HEK293T (cell line): ENCODE results near the gene SFRP5.

Experiments
- CTCF ChIA-PET: fragments of 350-600 bp; formaldehyde crosslinking; extraction: SDS; loops from one replicate; lab custom pipeline; 2021; ENCODE audit warnings: antibody characterized with exemption, inconsistent platforms; lab: Yijun Ruan, JAX
- POLR2A ChIA-PET: fragments of 350-600 bp; formaldehyde crosslinking; extraction: SDS; loops from one replicate; lab custom pipeline; 2020; ENCODE audit warnings: antibody characterized with exemption, inconsistent platforms; lab: Yijun Ruan, JAX
- DNase-seq: peaks from one replicate; pipeline ENCODE4 v3.0.0; 2012; ENCODE audit warnings: mixed read lengths; ENCODE audit errors: extremely low spot score
- ARNT ChIP-seq: fragments of 450-650 bp; IDR thresholded peaks from 2 replicates; pipeline ENCODE4 v1.6.1; 2017; ENCODE audit warnings: mild to moderate bottlenecking
- BHLHE40 ChIP-seq: fragments of 450-650 bp; IDR thresholded peaks from 2 replicates; pipeline ENCODE4 v1.6.1; 2016; ENCODE audit warnings: mild to moderate bottlenecking, moderate library complexity, borderline replicate concordance
- CTBP1 ChIP-seq: fragments of 450-650 bp; IDR thresholded peaks from 2 replicates; pipeline ENCODE4 v1.6.1; 2016; ENCODE audit warnings: borderline replicate concordance
- FOXA1 ChIP-seq: fragments of 450-650 bp; IDR thresholded peaks from 2 replicates; pipeline ENCODE4 v1.6.1; 2016; ENCODE audit warnings: mild to moderate bottlenecking
- FOXK2 ChIP-seq: fragments of 450-650 bp; IDR thresholded peaks from 2 replicates; pipeline ENCODE4 v1.6.1; 2016; ENCODE audit warnings: mild to moderate bottlenecking
- FOXM1 ChIP-seq: fragments of 450-650 bp; IDR thresholded peaks from 2 replicates; pipeline ENCODE4 v1.6.1; 2017; ENCODE audit warnings: mild to moderate bottlenecking, borderline replicate concordance
- HDGF ChIP-seq: fragments of 450-650 bp; IDR thresholded peaks from 2 replicates; pipeline ENCODE4 v1.6.1; 2017; ENCODE audit warnings: antibody characterized with exemption, borderline replicate concordance
- L3MBTL2 ChIP-seq: fragments of 450-650 bp; conservative IDR thresholded peaks from 2 replicates; pipeline ENCODE4 v1.6.1; 2016; ENCODE audit warnings: mild to moderate bottlenecking
- LEF1 ChIP-seq: fragments of 450-650 bp; IDR thresholded peaks from 2 replicates; pipeline ENCODE4 v1.6.1; 2017; ENCODE audit warnings: mild to moderate bottlenecking, borderline replicate concordance
- NFRKB ChIP-seq: fragments of 450-650 bp; IDR thresholded peaks from 2 replicates; pipeline ENCODE4 v1.6.1; 2016; ENCODE audit warnings: mild to moderate bottlenecking, moderate library complexity
- PKNOX1 ChIP-seq: fragments of 450-650 bp; IDR thresholded peaks from 2 replicates; pipeline ENCODE4 v1.6.1; 2016
- SP1 ChIP-seq: fragments of 450-650 bp; IDR thresholded peaks from 2 replicates; pipeline ENCODE4 v1.6.1; 2017
- SUZ12 ChIP-seq: fragments of 450-650 bp; IDR thresholded peaks from 2 replicates; pipeline ENCODE4 v1.6.1; 2016; ENCODE audit warnings: mild to moderate bottlenecking
- TARDBP ChIP-seq: fragments of 450-650 bp; IDR thresholded peaks from 2 replicates; pipeline ENCODE4 v1.6.1; 2016
- ZNF384 ChIP-seq: fragments of 450-650 bp; IDR thresholded peaks from 2 replicates; pipeline ENCODE4 v1.6.1; 2016

Gene SFRP5

GRCh38 chr10:97780841-97781617, 9.2 kb upstream of the SFRP5 start:
- no peak for DNase-seq
- CTCF ChIA-PET = interaction anchor here (0.6 to 0.9 kb wide), 3 partner anchors 9 to 106 kb away, joined by 3 to 6 read pairs (median 3); no protein-coding TSS in a partner anchor
- TF ChIP-seq L3MBTL2 = no peak
- TF ChIP-seq FOXK2 = no peak
- TF ChIP-seq FOXA1 = no peak
- TF ChIP-seq SUZ12 = no peak
- TF ChIP-seq TARDBP = no peak
- no peak for TF ChIP-seq NFRKB
- POLR2A ChIA-PET = interaction anchor here (1.3 kb wide), 1 partner anchor 44 kb away, joined by 3 read pairs; the partner anchor contains the start of gene ZFYVE27

- CTCF ChIA-PET = no interaction called here
Measured at GRCh38 chr10:97779975-97780374, 8.2 kb upstream of the SFRP5 start.

GRCh38 chr10:97779492-97779891, 7.7 kb upstream of the SFRP5 start:
- TF ChIP-seq HDGF = no peak
- no peak for TF ChIP-seq BHLHE40
- no peak for TF ChIP-seq CTBP1
- no peak for TF ChIP-seq FOXA1
- TF ChIP-seq TARDBP = no peak
- TF ChIP-seq PKNOX1 = peak; percentile 58
- TF ChIP-seq LEF1 = no peak
- no peak for TF ChIP-seq SUZ12
- DNase-seq = no peak
- CTCF ChIA-PET = interaction anchor here (1.1 kb wide), 1 partner anchor 12 kb away, joined by 4 read pairs; no protein-coding TSS in a partner anchor
- POLR2A ChIA-PET = no interaction called here

More at GRCh38 chr10:97779975-97780374, 8.2 kb upstream of the SFRP5 start:
- TF ChIP-seq L3MBTL2 (no peak), LEF1 (no peak), ARNT (no peak)
- DNase-seq = no peak
- POLR2A ChIA-PET = no interaction called here

GRCh38 chr10:97778452-97779302, 6.9 kb upstream of the SFRP5 start:
- DNase-seq = no peak
- ChIA-PET CTCF (interaction anchor here (1.1 kb wide), 1 partner anchor 13 kb away, joined by 4 read pairs; no protein-coding TSS in a partner anchor), POLR2A (no interaction called here)
- TF ChIP-seq LEF1 (no peak), NFRKB (no peak), ZNF384 (no peak)

GRCh38 chr10:97777143-97777542, 5.3 kb upstream of the SFRP5 start:
- POLR2A ChIA-PET = no interaction called here
- DNase-seq = no peak
- TF ChIP-seq CTBP1 (no peak), LEF1 (no peak), NFRKB (no peak), SUZ12 (no peak), PKNOX1 (no peak), FOXK2 (no peak), BHLHE40 (no peak), HDGF (no peak)
- CTCF ChIA-PET = interaction anchor here (0.9 kb wide), 1 partner anchor 15 kb away, joined by 3 read pairs; no protein-coding TSS in a partner anchor

GRCh38 chr10:97774811-97775294, 3.1 kb upstream of the SFRP5 start:
- no peak for DNase-seq
- ChIA-PET CTCF (no interaction called here), POLR2A (interaction anchor here (1.1 kb wide), 1 partner anchor 61 kb away, joined by 3 read pairs; the partner anchor contains the start of gene MARVELD1)
- TF ChIP-seq CTBP1 (no peak), FOXM1 (no peak), PKNOX1 (no peak), LEF1 (no peak), TARDBP (no peak), HDGF (no peak), FOXK2 (no peak), NFRKB (no peak), SUZ12 (no peak), SP1 (no peak), ZNF384 (no peak), FOXA1 (no peak), ARNT (no peak), L3MBTL2 (no peak), BHLHE40 (no peak)
